H9 (cell line): Measurements from ENCODE around the gene EPHA4. TPM values are rescaled to one million over a fixed set of nuclear protein-coding genes. Genes with fewer than 3 reads are reported as not detected.

ENCODE experiments used
- DNase-seq: peaks from one replicate; pipeline ENCODE4 v3.0.0-alpha.2; 2017
- H2AFZ ChIP-seq: one replicate; pipeline ENCODE4 v1.6.1; 2013; ENCODE audit warnings: mild to moderate bottlenecking, low read length, control low read depth, moderate library complexity
- H2AK5ac ChIP-seq: 2 replicates; pipeline ENCODE4 v1.6.1; 2013; ENCODE audit warnings: low read length, control low read depth, mixed read lengths; ENCODE audit not compliant: insufficient read length
- H2BK120ac ChIP-seq: one replicate; pipeline ENCODE4 v1.6.1; 2013; ENCODE audit warnings: low read depth, mild to moderate bottlenecking, low read length, control low read depth, inconsistent platforms; ENCODE audit not compliant: poor library complexity, severe bottlenecking
- H2BK12ac ChIP-seq: 2 replicates; pipeline ENCODE4 v1.6.1; 2013; ENCODE audit warnings: low read length, control low read depth, mixed read lengths, low read depth; ENCODE audit not compliant: insufficient read length
- H2BK15ac ChIP-seq: 2 replicates; pipeline ENCODE4 v1.6.1; 2013; ENCODE audit warnings: low read depth, low read length, control low read depth
- H2BK20ac ChIP-seq: one replicate; pipeline ENCODE4 v1.6.1; 2013; ENCODE audit warnings: low read depth, mild to moderate bottlenecking, low read length, control low read depth, inconsistent platforms; ENCODE audit not compliant: poor library complexity, severe bottlenecking
- H2BK5ac ChIP-seq: 2 replicates; pipeline ENCODE4 v1.6.1; 2013; ENCODE audit warnings: low read length, control low read depth, mixed read lengths; ENCODE audit not compliant: insufficient read length
- H3K14ac ChIP-seq: 2 replicates; pipeline ENCODE4 v1.6.1; 2013; ENCODE audit warnings: low read length, control low read depth; ENCODE audit not compliant: insufficient read depth
- H3K18ac ChIP-seq: 2 replicates; pipeline ENCODE4 v1.6.1; 2013; ENCODE audit warnings: low read depth, mild to moderate bottlenecking, mixed read lengths, low read length, control low read depth; ENCODE audit not compliant: insufficient read length
- H3K23ac ChIP-seq: 2 replicates; pipeline ENCODE4 v1.6.1; 2013; ENCODE audit warnings: low read length, control low read depth, mixed read lengths, low read depth; ENCODE audit not compliant: insufficient read length
- H3K23me2 ChIP-seq: 2 replicates; pipeline ENCODE4 v1.6.1; 2013; ENCODE audit warnings: low read depth, mild to moderate bottlenecking, mixed read lengths, low read length, control low read depth; ENCODE audit not compliant: insufficient read length, poor library complexity, severe bottlenecking
- H3K27ac ChIP-seq: 2 replicates; pipeline ENCODE4 v1.5.1; 2013; ENCODE audit warnings: low read length, control low read depth, mixed read lengths, low read depth; ENCODE audit not compliant: insufficient read length
- H3K27me3 ChIP-seq: 2 replicates; pipeline ENCODE4 v1.6.1; 2013; ENCODE audit warnings: low read length, control low read depth, inconsistent platforms; ENCODE audit not compliant: insufficient read depth
- H3K4ac ChIP-seq: 2 replicates; pipeline ENCODE4 v1.6.1; 2013; ENCODE audit warnings: low read depth, mild to moderate bottlenecking, control low read depth, inconsistent platforms, low read length, moderate library complexity
- H3K4me1 ChIP-seq: 2 replicates; pipeline ENCODE4 v1.6.1; 2013; ENCODE audit warnings: low read length, control low read depth, inconsistent platforms; ENCODE audit not compliant: insufficient read depth
- H3K4me2 ChIP-seq: 2 replicates; pipeline ENCODE4 v1.6.1; 2013; ENCODE audit warnings: low read length, control low read depth, mixed read lengths; ENCODE audit not compliant: insufficient read length, insufficient read depth
- H3K56ac ChIP-seq: 2 replicates; pipeline ENCODE4 v1.6.1; 2013; ENCODE audit warnings: low read depth, mild to moderate bottlenecking, mixed read lengths, low read length, control low read depth; ENCODE audit not compliant: insufficient read length
- H3K79me1 ChIP-seq: 2 replicates; pipeline ENCODE4 v1.6.1; 2013; ENCODE audit warnings: low read depth, mild to moderate bottlenecking, moderate library complexity, low read length, control low read depth, inconsistent platforms; ENCODE audit not compliant: insufficient read depth, poor library complexity, severe bottlenecking
- H3K79me2 ChIP-seq: 2 replicates; pipeline ENCODE4 v1.6.1; 2013; ENCODE audit warnings: low read length, control low read depth, inconsistent platforms; ENCODE audit not compliant: insufficient read depth
- H3K9ac ChIP-seq: 2 replicates; pipeline ENCODE4 v1.6.1; 2013; ENCODE audit warnings: low read length, control low read depth, mixed read lengths; ENCODE audit not compliant: insufficient read length; ENCODE audit errors: extremely low read depth
- H3K9me3 ChIP-seq: one replicate; pipeline ENCODE4 v1.6.1; 2013; ENCODE audit warnings: low read depth, low read length, inconsistent platforms; ENCODE audit not compliant: control insufficient read depth
- H3T11ph ChIP-seq: one replicate; pipeline ENCODE4 v1.6.1; 2013; ENCODE audit warnings: mild to moderate bottlenecking, low read length, control low read depth, inconsistent platforms
- H4K20me1 ChIP-seq: one replicate; pipeline ENCODE4 v1.6.1; 2013; ENCODE audit not compliant: control insufficient read depth, insufficient read length, insufficient read depth
- H4K5ac ChIP-seq: 2 replicates; pipeline ENCODE4 v1.6.1; 2013; ENCODE audit warnings: low read depth, mild to moderate bottlenecking, mixed read lengths, low read length, control low read depth; ENCODE audit not compliant: insufficient read length
- H4K8ac ChIP-seq: replicated peaks from 2 replicates; pipeline ENCODE4 v1.6.1; 2013; ENCODE audit warnings: low read length, control low read depth, mixed read lengths, low read depth; ENCODE audit not compliant: insufficient read length
- H4K91ac ChIP-seq: 2 replicates; pipeline ENCODE4 v1.6.1; 2013; ENCODE audit warnings: low read depth, mild to moderate bottlenecking, moderate library complexity, mixed read lengths, low read length, control low read depth; ENCODE audit not compliant: insufficient read length
- H3K27ac Mint-ChIP-seq, 3 experiments: 2 replicates in 2 of 3; 3 replicates in 1 of 3; pipeline ENCODE4 v1.8.0; 2020 to 2021; ENCODE audit warnings: mixed read lengths in 3 of 3, mild to moderate bottlenecking in 1 of 3, moderate library complexity in 1 of 3
- H3K27me3 Mint-ChIP-seq: 2 replicates; pipeline ENCODE4 v1.8.0; 2021; ENCODE audit warnings: low read depth, mild to moderate bottlenecking, moderate library complexity, mixed read lengths
- H3K36me3 Mint-ChIP-seq, 3 experiments: 2 replicates in 2 of 3; 3 replicates in 1 of 3; pipeline ENCODE4 v1.8.0; 2020 to 2021; ENCODE audit warnings: low read depth in 3 of 3, mixed read lengths in 3 of 3; ENCODE audit not compliant: insufficient read depth in 1 of 3
- H3K4me1 Mint-ChIP-seq, 2 experiments: 2 replicates each; pipeline ENCODE4 v1.8.0; 2020; ENCODE audit warnings: mixed read lengths in 2 of 2
- H3K4me3 Mint-ChIP-seq, 2 experiments: 2 replicates in 1 of 2; 3 replicates in 1 of 2; pipeline ENCODE4 v1.8.0; 2020 to 2021; ENCODE audit warnings: mild to moderate bottlenecking in 2 of 2, mixed read lengths in 2 of 2, moderate library complexity in 1 of 2
- H3K9me3 Mint-ChIP-seq, 2 experiments: 2 replicates in 1 of 2; 3 replicates in 1 of 2; pipeline ENCODE4 v1.8.0; 2020; ENCODE audit warnings: mild to moderate bottlenecking in 2 of 2, mixed read lengths in 2 of 2, moderate library complexity in 1 of 2
- WGBS: extraction: QIAGEN DNeasy Blood & Tissue Kit; methylation state at CpG from one replicate; pipeline ENCODE4 v1.1.7; 2013; ENCODE audit warnings: missing lambda C conversion rate, low lambda C conversion rate, mixed read lengths; ENCODE audit not compliant: insufficient read length; ENCODE audit errors: extremely low coverage; 5-methylcytosine and 5-hydroxymethylcytosine counted together
- total RNA-seq: library from RNA; stranded (reverse); gene quantifications from 2 replicates; pipeline ENCODE4 v1.2.1, GENCODE V29; 2021
- TF ChIP-seq, protein P1 (sequence below): fragments of 200-600 bp; sonication (generic); conservative IDR thresholded peaks from 3 replicates; pipeline ENCODE4 v1.8.0; 2021; ENCODE audit warnings: antibody characterized with exemption, mild to moderate bottlenecking

Gene EPHA4
- total RNA-seq, 1 experiment from 2014 or later = 25.1 TPM

DNA sequence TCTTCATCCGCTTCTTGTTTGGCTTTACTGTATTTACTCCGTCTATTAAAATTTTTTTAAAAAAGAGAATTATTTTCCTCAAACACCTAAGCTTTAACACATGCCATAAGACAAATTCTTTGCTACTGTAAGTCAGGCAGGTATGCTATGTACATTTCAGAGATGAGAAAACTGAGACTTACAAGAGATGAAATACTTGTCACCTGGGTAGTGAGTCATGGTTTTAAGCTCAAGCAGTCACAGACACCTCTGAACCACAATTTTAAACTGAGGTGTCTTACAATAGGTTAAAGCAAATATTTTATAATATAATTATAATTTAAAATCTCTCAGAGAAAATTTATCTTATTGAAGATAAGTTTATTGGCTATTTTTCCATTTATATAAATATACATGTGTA lies 126.0 kb downstream of the EPHA4 start:
- H3K14ac ChIP-seq = no peak overlapping the region
- H2AFZ ChIP-seq = no peak overlapping the region
- no peak overlapping the region for H3K23ac ChIP-seq
- H2AK5ac ChIP-seq = no peak overlapping the region
- no peak overlapping the region for H3K9ac ChIP-seq
- H3T11ph ChIP-seq = no peak overlapping the region
- Mint-ChIP-seq H3K9me3 (peaks cover 0 to 3% of the 10 kb centered on the region in 2 experiments; a peak in 1 of 5 replicates), H3K27me3 (peaks cover 2% of the 10 kb centered on the region; the same call in 1 of the 2 replicates), H3K4me3 (no peak overlapping the region), H3K27ac (no peak overlapping the region), H3K4me1 (peaks cover 28 to 38% of the 10 kb centered on the region in 2 experiments), H3K36me3 (peaks cover 8 to 34% (median 10%) of the 10 kb centered on the region in 3 experiments; a peak in 6 of 7 replicates)
- H4K5ac ChIP-seq = no peak overlapping the region
- no peak overlapping the region for H2BK5ac ChIP-seq
- no peaks in the 10 kb centered on the region for H3K27me3 ChIP-seq
- no peak overlapping the region for H3K18ac ChIP-seq
- DNase-seq = no peak
- no peaks in the 10 kb centered on the region for H4K20me1 ChIP-seq
- no peak overlapping the region for H3K4me2 ChIP-seq
- H3K23me2 ChIP-seq = no peaks in the 10 kb centered on the region
- H3K79me1 ChIP-seq = no peaks in the 10 kb centered on the region
- H3K4me1 ChIP-seq = no peaks in the 10 kb centered on the region
- H2BK12ac ChIP-seq = no peak overlapping the region
- H3K27ac ChIP-seq = no peak overlapping the region
- WGBS = no CpG with 5 or more reads among the region's 2 CpGs
- no peak overlapping the region for H3K4ac ChIP-seq
- TF ChIP-seq, protein P1, sequence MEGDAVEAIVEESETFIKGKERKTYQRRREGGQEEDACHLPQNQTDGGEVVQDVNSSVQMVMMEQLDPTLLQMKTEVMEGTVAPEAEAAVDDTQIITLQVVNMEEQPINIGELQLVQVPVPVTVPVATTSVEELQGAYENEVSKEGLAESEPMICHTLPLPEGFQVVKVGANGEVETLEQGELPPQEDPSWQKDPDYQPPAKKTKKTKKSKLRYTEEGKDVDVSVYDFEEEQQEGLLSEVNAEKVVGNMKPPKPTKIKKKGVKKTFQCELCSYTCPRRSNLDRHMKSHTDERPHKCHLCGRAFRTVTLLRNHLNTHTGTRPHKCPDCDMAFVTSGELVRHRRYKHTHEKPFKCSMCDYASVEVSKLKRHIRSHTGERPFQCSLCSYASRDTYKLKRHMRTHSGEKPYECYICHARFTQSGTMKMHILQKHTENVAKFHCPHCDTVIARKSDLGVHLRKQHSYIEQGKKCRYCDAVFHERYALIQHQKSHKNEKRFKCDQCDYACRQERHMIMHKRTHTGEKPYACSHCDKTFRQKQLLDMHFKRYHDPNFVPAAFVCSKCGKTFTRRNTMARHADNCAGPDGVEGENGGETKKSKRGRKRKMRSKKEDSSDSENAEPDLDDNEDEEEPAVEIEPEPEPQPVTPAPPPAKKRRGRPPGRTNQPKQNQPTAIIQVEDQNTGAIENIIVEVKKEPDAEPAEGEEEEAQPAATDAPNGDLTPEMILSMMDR = no peak
- no peaks in the 10 kb centered on the region for H3K9me3 ChIP-seq
- H3K79me2 ChIP-seq = no peaks in the 10 kb centered on the region
- no peak overlapping the region for H2BK20ac ChIP-seq
- no peak overlapping the region for H2BK120ac ChIP-seq
- no peak overlapping the region for H2BK15ac ChIP-seq
- no peak overlapping the region for H3K56ac ChIP-seq
- H4K8ac ChIP-seq = no peak overlapping the region
- H4K91ac ChIP-seq = no peak overlapping the region
